Liver (tissue), 9 donors: ENCODE results near the gene MTARC1. TPM values are rescaled to one million over a fixed set of nuclear protein-coding genes. Genes with fewer than 3 reads are reported as not detected.

Experiments used
- DNase-seq: peaks from one replicate; pipeline ENCODE4 v3.0.0-alpha.2; 2017; ENCODE audit warnings: low spot score
- H3K27ac ChIP-seq, 2 donors: one replicate each; pipeline ENCODE4 v1.7.0; 2013; ENCODE audit warnings: inconsistent platforms in 2 of 2, low read length in 2 of 2, control low read depth in 1 of 2, low read depth in 1 of 2, mild to moderate bottlenecking in 1 of 2
- H3K27me3 ChIP-seq, 4 donors: one replicate each; pipeline versions ENCODE4 v1.6.1 to v1.7.0; 2013; ENCODE audit warnings: low read length in 3 of 4, inconsistent platforms in 1 of 4, mild to moderate bottlenecking in 1 of 4, moderate library complexity in 1 of 4; ENCODE audit not compliant: control insufficient read depth in 4 of 4, insufficient read depth in 4 of 4
- H3K36me3 ChIP-seq, 4 donors: one replicate each; pipeline versions ENCODE4 v1.6.1 to v1.7.0; 2013; ENCODE audit warnings: low read length in 3 of 4, mild to moderate bottlenecking in 3 of 4, low read depth in 1 of 4, moderate library complexity in 1 of 4; ENCODE audit not compliant: control insufficient read depth in 4 of 4, insufficient read depth in 3 of 4
- H3K4me1 ChIP-seq, 4 donors: one replicate each; pipeline versions ENCODE4 v1.6.1 to v1.7.0; 2013; ENCODE audit warnings: low read length in 3 of 4, mild to moderate bottlenecking in 3 of 4, moderate library complexity in 1 of 4; ENCODE audit not compliant: control insufficient read depth in 4 of 4, insufficient read depth in 4 of 4
- H3K4me3 ChIP-seq, 3 donors: one replicate each; pipeline versions ENCODE4 v1.6.1 to v1.7.0; 2013; ENCODE audit warnings: low read length in 3 of 3, control low read depth in 1 of 3, low read depth in 1 of 3, mild to moderate bottlenecking in 1 of 3
- H3K9ac ChIP-seq, 2 donors: one replicate each; pipeline ENCODE4 v1.7.0; 2013; ENCODE audit warnings: low read length in 2 of 2, mild to moderate bottlenecking in 2 of 2, moderate library complexity in 2 of 2, control low read depth in 1 of 2, low read depth in 1 of 2
- H3K9me3 ChIP-seq, 4 donors: one replicate each; pipeline versions ENCODE4 v1.6.1 to v1.7.0; 2013; ENCODE audit warnings: low read length in 3 of 4; ENCODE audit not compliant: control insufficient read depth in 4 of 4
- EGR1 ChIP-seq, 2 donors: IDR thresholded peaks; 2 replicates each; pipeline ENCODE4 v1.6.1; 2016 to 2018; ENCODE audit warnings: antibody characterized with exemption in 2 of 2, low read depth in 2 of 2
- FOXA1 ChIP-seq: IDR thresholded peaks from 2 replicates; pipeline ENCODE4 v1.6.1; 2016; ENCODE audit warnings: antibody characterized with exemption
- FOXA2 ChIP-seq: IDR thresholded peaks from 2 replicates; pipeline ENCODE4 v1.6.1; 2016; ENCODE audit warnings: antibody characterized with exemption
- GABPA ChIP-seq, 2 donors: IDR thresholded peaks in 1 of 2; conservative IDR thresholded peaks in 1 of 2; 2 replicates each; pipeline ENCODE4 v1.6.1; 2016; ENCODE audit warnings: antibody characterized with exemption in 2 of 2, mild to moderate bottlenecking in 1 of 2, moderate library complexity in 1 of 2
- HNF4A ChIP-seq, 2 donors: conservative IDR thresholded peaks; 2 replicates each; pipeline ENCODE4 v1.6.1; 2016; ENCODE audit warnings: antibody characterized with exemption in 2 of 2, mild to moderate bottlenecking in 2 of 2
- HNF4G ChIP-seq: IDR thresholded peaks from 2 replicates; pipeline ENCODE4 v1.6.1; 2016; ENCODE audit warnings: antibody characterized with exemption
- JUND ChIP-seq, 2 donors: IDR thresholded peaks; 2 replicates each; pipeline ENCODE4 v1.6.1; 2016; ENCODE audit warnings: antibody characterized with exemption in 2 of 2
- MAX ChIP-seq: IDR thresholded peaks from 2 replicates; pipeline ENCODE4 v1.6.1; 2016; ENCODE audit warnings: antibody characterized with exemption
- RAD21 ChIP-seq, 2 donors: IDR thresholded peaks; 2 replicates each; pipeline ENCODE4 v1.6.1; 2016; ENCODE audit warnings: antibody characterized with exemption in 2 of 2, mild to moderate bottlenecking in 2 of 2
- REST ChIP-seq: IDR thresholded peaks from 2 replicates; pipeline ENCODE4 v1.6.1; 2016; ENCODE audit warnings: antibody characterized with exemption, mild to moderate bottlenecking
- SP1 ChIP-seq: IDR thresholded peaks from 2 replicates; pipeline ENCODE4 v1.6.1; 2018; ENCODE audit warnings: antibody characterized with exemption, mild to moderate bottlenecking
- TAF1 ChIP-seq: conservative IDR thresholded peaks from 2 replicates; pipeline ENCODE4 v1.6.1; 2016; ENCODE audit warnings: antibody characterized with exemption, mild to moderate bottlenecking
- YY1 ChIP-seq: IDR thresholded peaks from 2 replicates; pipeline ENCODE4 v1.6.1; 2016; ENCODE audit warnings: antibody characterized with exemption, mild to moderate bottlenecking
- WGBS: extraction: QIAGEN DNeasy Blood & Tissue Kit; methylation state at CpG from one replicate; pipeline ENCODE4 v1.1.7; 2013; 5-methylcytosine and 5-hydroxymethylcytosine counted together
- polyA plus RNA-seq, 2 donors: library from polyadenylated mRNA; stranded (reverse) in 1 of 2; unstranded in 1 of 2; fragments of 200-250 nt in 1 of 2; fragments of >200 nt in 1 of 2; fragmentation: Nextera tagmentation in 1 of 2; extraction: Ambion mirVana in 1 of 2; gene quantifications; one replicate each; pipeline versions ENCODE4 v1.2.1 to v1.2.3, GENCODE V29; 2013 to 2015
- total RNA-seq, 2 donors: library from RNA; depleted of rRNA; stranded (reverse); fragments of >200 nt; gene quantifications; one replicate each; pipeline ENCODE4 v1.2.3, GENCODE V29; 2014
- TF ChIP-seq, protein P1 (sequence below): fragments of 150-350 bp; IDR thresholded peaks from 2 replicates; pipeline ENCODE4 v1.5.1; 2017; ENCODE audit warnings: improper control_type of control experiment, low read depth, low read length; ENCODE audit not compliant: missing input control
- TF ChIP-seq, protein P2 (sequence below): IDR thresholded peaks from 2 replicates; pipeline ENCODE4 v1.6.1; 2016; ENCODE audit warnings: antibody characterized with exemption
- donor health status: healthy.
- donor health status: healthy.
- donor health status: healthy.
- donor health status: healthy.
- donor health status: healthy.

The MTARC1 gene
- total and polyA plus RNA-seq, 4 donors: 9.8 to 71.3 (median 21.5) TPM

GRCh38 chr1:220825819-220826551, 39.3 kb downstream of the MTARC1 start:
- peaks cover 2 to 44% (median 37%) of the 10 kb centered on the region in 4 donors for H3K4me1 ChIP-seq
- no peak for DNase-seq
- TF ChIP-seq MAX: no peak
- TF ChIP-seq YY1: no peak
- no peak for TF ChIP-seq JUND (IDR thresholded peaks at IDR 0.05)
- TF ChIP-seq, protein P1, sequence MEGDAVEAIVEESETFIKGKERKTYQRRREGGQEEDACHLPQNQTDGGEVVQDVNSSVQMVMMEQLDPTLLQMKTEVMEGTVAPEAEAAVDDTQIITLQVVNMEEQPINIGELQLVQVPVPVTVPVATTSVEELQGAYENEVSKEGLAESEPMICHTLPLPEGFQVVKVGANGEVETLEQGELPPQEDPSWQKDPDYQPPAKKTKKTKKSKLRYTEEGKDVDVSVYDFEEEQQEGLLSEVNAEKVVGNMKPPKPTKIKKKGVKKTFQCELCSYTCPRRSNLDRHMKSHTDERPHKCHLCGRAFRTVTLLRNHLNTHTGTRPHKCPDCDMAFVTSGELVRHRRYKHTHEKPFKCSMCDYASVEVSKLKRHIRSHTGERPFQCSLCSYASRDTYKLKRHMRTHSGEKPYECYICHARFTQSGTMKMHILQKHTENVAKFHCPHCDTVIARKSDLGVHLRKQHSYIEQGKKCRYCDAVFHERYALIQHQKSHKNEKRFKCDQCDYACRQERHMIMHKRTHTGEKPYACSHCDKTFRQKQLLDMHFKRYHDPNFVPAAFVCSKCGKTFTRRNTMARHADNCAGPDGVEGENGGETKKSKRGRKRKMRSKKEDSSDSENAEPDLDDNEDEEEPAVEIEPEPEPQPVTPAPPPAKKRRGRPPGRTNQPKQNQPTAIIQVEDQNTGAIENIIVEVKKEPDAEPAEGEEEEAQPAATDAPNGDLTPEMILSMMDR: no peak
- TF ChIP-seq HNF4G: no peak
- no peak for TF ChIP-seq FOXA1
- TF ChIP-seq EGR1 (IDR thresholded peaks at IDR 0.05; ENCODE audit: low read depth in 2 of 2): no peak
- TF ChIP-seq FOXA2: no peak
- TF ChIP-seq TAF1: no peak
- no peak for TF ChIP-seq REST
- TF ChIP-seq GABPA (IDR thresholded peaks at IDR 0.05 in 1 of 2, conservative IDR thresholded peaks at IDR 0.05 in 1 of 2): no peak
- TF ChIP-seq SP1: no peak
- TF ChIP-seq, protein P2, sequence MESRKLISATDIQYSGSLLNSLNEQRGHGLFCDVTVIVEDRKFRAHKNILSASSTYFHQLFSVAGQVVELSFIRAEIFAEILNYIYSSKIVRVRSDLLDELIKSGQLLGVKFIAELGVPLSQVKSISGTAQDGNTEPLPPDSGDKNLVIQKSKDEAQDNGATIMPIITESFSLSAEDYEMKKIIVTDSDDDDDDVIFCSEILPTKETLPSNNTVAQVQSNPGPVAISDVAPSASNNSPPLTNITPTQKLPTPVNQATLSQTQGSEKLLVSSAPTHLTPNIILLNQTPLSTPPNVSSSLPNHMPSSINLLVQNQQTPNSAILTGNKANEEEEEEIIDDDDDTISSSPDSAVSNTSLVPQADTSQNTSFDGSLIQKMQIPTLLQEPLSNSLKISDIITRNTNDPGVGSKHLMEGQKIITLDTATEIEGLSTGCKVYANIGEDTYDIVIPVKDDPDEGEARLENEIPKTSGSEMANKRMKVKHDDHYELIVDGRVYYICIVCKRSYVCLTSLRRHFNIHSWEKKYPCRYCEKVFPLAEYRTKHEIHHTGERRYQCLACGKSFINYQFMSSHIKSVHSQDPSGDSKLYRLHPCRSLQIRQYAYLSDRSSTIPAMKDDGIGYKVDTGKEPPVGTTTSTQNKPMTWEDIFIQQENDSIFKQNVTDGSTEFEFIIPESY: no peak
- H3K27me3 ChIP-seq: no peaks in the 10 kb centered on the region
- no peaks in the 10 kb centered on the region for H3K9me3 ChIP-seq
- H3K9ac ChIP-seq: no peak overlapping the region
- H3K36me3 ChIP-seq: no peaks in the 10 kb centered on the region
- no peak overlapping the region for H3K4me3 ChIP-seq
- peak overlapping the region in 1 of 2 donors; percentile 1 for H3K27ac ChIP-seq
- WGBS: 69% methylated on average over 6 of the region's 6 CpGs

DNA sequence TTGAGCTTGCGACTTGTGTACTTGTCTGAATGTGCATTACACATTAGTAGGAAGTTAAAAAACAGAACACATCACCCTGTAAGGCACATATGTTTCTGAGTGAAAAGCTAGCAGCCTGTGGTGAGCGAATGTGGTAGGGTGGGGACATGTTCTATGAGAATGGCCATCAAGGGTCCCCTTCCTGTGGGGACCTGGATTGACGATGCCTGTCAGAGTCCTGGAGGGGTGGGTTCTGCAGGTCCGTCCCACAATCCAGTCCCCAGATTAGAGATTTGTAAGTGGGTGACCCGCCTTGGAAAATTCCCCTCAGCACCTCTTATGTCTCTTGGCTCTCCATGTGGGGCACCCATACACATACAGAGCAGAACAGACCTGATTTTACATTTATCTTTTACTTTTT, 40.0 kb downstream of the MTARC1 start:
- Histone ChIP-seq H3K4me3 (no peak overlapping the region), H3K27me3 (no peaks in the 10 kb centered on the region), H3K9me3 (no peaks in the 10 kb centered on the region), H3K4me1 (peaks cover 2 to 44% (median 37%) of the 10 kb centered on the region in 4 donors), H3K9ac (no peak overlapping the region), H3K36me3 (no peaks in the 10 kb centered on the region), H3K27ac (peak overlapping the region; percentile 1)
- no peak for DNase-seq
- TF ChIP-seq HNF4A (conservative IDR thresholded peaks at IDR 0.05) (no peak), REST (no peak), RAD21 (IDR thresholded peaks at IDR 0.05) (no peak), JUND (IDR thresholded peaks at IDR 0.05) (no peak), YY1 (no peak), TAF1 (no peak), SP1 (no peak), MAX (no peak)
- TF ChIP-seq, protein P1: no peak
- 89% methylated on average over 5 of the region's 5 CpGs for WGBS
